Ishikawa (cell line): ENCODE results near the gene OSGEPL1.

Experiments used
- CEBPB ChIP-seq: IDR thresholded peaks from 2 replicates; pipeline ENCODE4 v1.6.1; 2012
- CREB1 ChIP-seq: IDR thresholded peaks from 2 replicates; pipeline ENCODE4 v1.6.1; 2012; ENCODE audit warnings: low read depth
- EP300 ChIP-seq: IDR thresholded peaks from 2 replicates; pipeline ENCODE4 v1.6.1; 2012; ENCODE audit warnings: borderline replicate concordance
- NFIC ChIP-seq: IDR thresholded peaks from 2 replicates; pipeline ENCODE4 v1.6.1; 2012
- RAD21 ChIP-seq: IDR thresholded peaks from 2 replicates; pipeline ENCODE4 v1.6.1; 2012; ENCODE audit warnings: low read depth
- TAF1 ChIP-seq: IDR thresholded peaks from 2 replicates; pipeline ENCODE4 v1.6.1; 2012; ENCODE audit warnings: low read depth, mild to moderate bottlenecking
- TCF12 ChIP-seq: IDR thresholded peaks from 2 replicates; pipeline ENCODE4 v1.6.1; 2012; ENCODE audit warnings: low read depth
- YY1 ChIP-seq: IDR thresholded peaks from 2 replicates; pipeline ENCODE4 v1.6.1; 2012; ENCODE audit warnings: low read depth
- TF ChIP-seq, protein P1 (sequence below): IDR thresholded peaks from 2 replicates; pipeline ENCODE4 v1.6.1; 2012; ENCODE audit warnings: low read depth, mild to moderate bottlenecking
- TF ChIP-seq, protein P2 (sequence below): IDR thresholded peaks from 2 replicates; pipeline ENCODE4 v1.6.1; 2012

DNA sequence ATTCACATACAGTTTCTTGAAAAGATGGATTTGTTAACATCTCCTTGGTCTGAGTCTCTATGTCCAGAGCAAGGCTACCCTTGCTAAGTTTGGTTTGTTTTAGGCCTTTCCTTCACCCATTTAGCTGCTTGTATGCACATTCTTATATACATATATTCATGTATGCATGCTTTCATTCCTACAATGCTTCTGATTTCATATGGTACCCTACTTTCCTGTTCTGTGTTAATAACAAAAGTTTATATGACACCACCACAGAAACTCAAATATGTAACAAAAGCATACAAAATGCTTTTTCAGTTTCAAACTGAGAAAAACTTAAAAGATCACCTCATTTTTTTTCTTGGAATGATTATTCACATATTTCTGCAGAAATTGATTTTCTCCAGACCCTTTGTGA is 39.4 kb downstream of the OSGEPL1 start:
- TF ChIP-seq, protein P1, sequence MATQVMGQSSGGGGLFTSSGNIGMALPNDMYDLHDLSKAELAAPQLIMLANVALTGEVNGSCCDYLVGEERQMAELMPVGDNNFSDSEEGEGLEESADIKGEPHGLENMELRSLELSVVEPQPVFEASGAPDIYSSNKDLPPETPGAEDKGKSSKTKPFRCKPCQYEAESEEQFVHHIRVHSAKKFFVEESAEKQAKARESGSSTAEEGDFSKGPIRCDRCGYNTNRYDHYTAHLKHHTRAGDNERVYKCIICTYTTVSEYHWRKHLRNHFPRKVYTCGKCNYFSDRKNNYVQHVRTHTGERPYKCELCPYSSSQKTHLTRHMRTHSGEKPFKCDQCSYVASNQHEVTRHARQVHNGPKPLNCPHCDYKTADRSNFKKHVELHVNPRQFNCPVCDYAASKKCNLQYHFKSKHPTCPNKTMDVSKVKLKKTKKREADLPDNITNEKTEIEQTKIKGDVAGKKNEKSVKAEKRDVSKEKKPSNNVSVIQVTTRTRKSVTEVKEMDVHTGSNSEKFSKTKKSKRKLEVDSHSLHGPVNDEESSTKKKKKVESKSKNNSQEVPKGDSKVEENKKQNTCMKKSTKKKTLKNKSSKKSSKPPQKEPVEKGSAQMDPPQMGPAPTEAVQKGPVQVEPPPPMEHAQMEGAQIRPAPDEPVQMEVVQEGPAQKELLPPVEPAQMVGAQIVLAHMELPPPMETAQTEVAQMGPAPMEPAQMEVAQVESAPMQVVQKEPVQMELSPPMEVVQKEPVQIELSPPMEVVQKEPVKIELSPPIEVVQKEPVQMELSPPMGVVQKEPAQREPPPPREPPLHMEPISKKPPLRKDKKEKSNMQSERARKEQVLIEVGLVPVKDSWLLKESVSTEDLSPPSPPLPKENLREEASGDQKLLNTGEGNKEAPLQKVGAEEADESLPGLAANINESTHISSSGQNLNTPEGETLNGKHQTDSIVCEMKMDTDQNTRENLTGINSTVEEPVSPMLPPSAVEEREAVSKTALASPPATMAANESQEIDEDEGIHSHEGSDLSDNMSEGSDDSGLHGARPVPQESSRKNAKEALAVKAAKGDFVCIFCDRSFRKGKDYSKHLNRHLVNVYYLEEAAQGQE, result no peak
- TF ChIP-seq, protein P2, sequence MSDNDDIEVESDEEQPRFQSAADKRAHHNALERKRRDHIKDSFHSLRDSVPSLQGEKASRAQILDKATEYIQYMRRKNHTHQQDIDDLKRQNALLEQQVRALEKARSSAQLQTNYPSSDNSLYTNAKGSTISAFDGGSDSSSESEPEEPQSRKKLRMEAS, result no peak
- no peak for TF ChIP-seq RAD21
- no peak for TF ChIP-seq TAF1
- TF ChIP-seq NFIC, result no peak
- no peak for TF ChIP-seq CREB1
- TF ChIP-seq EP300, result no peak
- no peak for TF ChIP-seq CEBPB
- no peak for TF ChIP-seq TCF12
- no peak for TF ChIP-seq YY1
